NCI-H774 (cell line): Measurements from ENCODE around the gene BANF2.
"Not testable (repeated sequence)": the region's sequence is repeated elsewhere in the genome, so short reads cannot be mapped to it uniquely, and the experiment has no call there.

ENCODE experiments used
- DNase-seq: peaks from one replicate; lab custom pipeline; 2025; lab: John Stamatoyannopoulos, UW

The BANF2 gene

GRCh38 chr20:17683218-17684076, 16.3 kb upstream of the BANF2 start:
- no peak for DNase-seq

- DNase-seq = no peak
These were observed 15.5 kb upstream of the BANF2 start for GRCh38 chr20:17684077-17684888.

- DNase-seq = no peak
These were observed 14.6 kb upstream of the BANF2 start for GRCh38 chr20:17685168-17685567.

GRCh38 chr20:17687800-17688199, 12.0 kb upstream of the BANF2 start:
- no peak for DNase-seq

- DNase-seq = no peak
These were observed 10.8 kb upstream of the BANF2 start for GRCh38 chr20:17688965-17689364.

GRCh38 chr20:17690144-17690543, 9.6 kb upstream of the BANF2 start:
- DNase-seq = no peak

- DNase-seq = no peak
These were observed 8.0 kb upstream of the BANF2 start for GRCh38 chr20:17691758-17692157.

GRCh38 chr20:17693444-17694001, 6.2 kb upstream of the BANF2 start:
- DNase-seq = no peak

GRCh38 chr20:17694767-17695166, 5.0 kb upstream of the BANF2 start:
- DNase-seq = no peak

- DNase-seq = no peak
These were observed 3.5 kb upstream of the BANF2 start for GRCh38 chr20:17696287-17696686.

- DNase-seq = no peak
These were observed 2.6 kb upstream of the BANF2 start for GRCh38 chr20:17697171-17697570.

- DNase-seq = no peak
These were observed 1.4 kb upstream of the BANF2 start for GRCh38 chr20:17698384-17698783.

GRCh38 chr20:17700637-17701036, 871 bp downstream of the BANF2 start:
- no peak for DNase-seq

- no peak for DNase-seq
These were observed 2.1 kb downstream of the BANF2 start for GRCh38 chr20:17701826-17702225.

GRCh38 chr20:17704589-17705317, 5.0 kb downstream of the BANF2 start:
- no peak for DNase-seq

- no peak for DNase-seq
These were observed 6.2 kb downstream of the BANF2 start for GRCh38 chr20:17705916-17706315.

- DNase-seq = no peak
These were observed 6.9 kb downstream of the BANF2 start for GRCh38 chr20:17706632-17707031.

- not testable (repeated sequence) for DNase-seq
These were observed 8.2 kb downstream of the BANF2 start for GRCh38 chr20:17707951-17708350.

- DNase-seq = no peak
These were observed 9.1 kb downstream of the BANF2 start for GRCh38 chr20:17708675-17709360.

GRCh38 chr20:17709361-17710293, 9.9 kb downstream of the BANF2 start:
- no peak for DNase-seq
